Fibroblast of mammary gland (primary cell): ENCODE measurements around the gene BSPRY.
"Not testable (repeated sequence)": the region's sequence is repeated elsewhere in the genome, so short reads cannot be mapped to it uniquely, and the experiment has no call there.

Experiments
- DNase-seq: peaks from one replicate; pipeline ENCODE4 v3.0.0-alpha.2; 2010; ENCODE audit warnings: low read depth
- H3K4me3 ChIP-seq: 2 replicates; pipeline ENCODE4 v1.5.1; 2011; ENCODE audit warnings: low read depth, mild to moderate bottlenecking, low read length, moderate library complexity; ENCODE audit not compliant: control insufficient read depth
- CTCF ChIP-seq: conservative IDR thresholded peaks from 2 replicates; pipeline ENCODE4 v1.5.1; 2011; ENCODE audit warnings: low read depth, low read length, inconsistent platforms; ENCODE audit not compliant: control insufficient read depth, insufficient read depth

Gene BSPRY

GRCh38 chr9:113364951-113365350, 15.6 kb downstream of the BSPRY start:
- no peak for TF ChIP-seq CTCF
- H3K4me3 ChIP-seq: no peak overlapping the region
- DNase-seq: no peak

- peak; percentile 22 for DNase-seq
- not testable (repeated sequence) for H3K4me3 ChIP-seq
Observed at GRCh38 chr9:113365652-113366051, 16.3 kb downstream of the BSPRY start.

GRCh38 chr9:113368348-113368981, 19.1 kb downstream of the BSPRY start:
- no peak overlapping the region for H3K4me3 ChIP-seq
- no peak for DNase-seq
- no peak for TF ChIP-seq CTCF

GRCh38 chr9:113368982-113369854, 19.9 kb downstream of the BSPRY start:
- no peak for TF ChIP-seq CTCF
- no peak for DNase-seq
- H3K4me3 ChIP-seq: no peak overlapping the region

GRCh38 chr9:113369855-113370140, 20.5 kb downstream of the BSPRY start:
- no peak for DNase-seq
- no peak for TF ChIP-seq CTCF
- no peak overlapping the region for H3K4me3 ChIP-seq

GRCh38 chr9:113370806-113371325, 21.5 kb downstream of the BSPRY start:
- DNase-seq: no peak
- no peak for TF ChIP-seq CTCF
- no peak overlapping the region for H3K4me3 ChIP-seq

- no peak overlapping the region for H3K4me3 ChIP-seq
- no peak for DNase-seq
- no peak for TF ChIP-seq CTCF
Observed at GRCh38 chr9:113372059-113372458, 22.7 kb downstream of the BSPRY start.
